ENCODE measurements around the gene RBBP4. TPM values are rescaled to one million over a fixed set of nuclear protein-coding genes. Genes with fewer than 3 reads are reported as not detected.
"Not testable (repeated sequence)": the region's sequence is repeated elsewhere in the genome, so short reads cannot be mapped to it uniquely, and the experiment has no call there.

Gene RBBP4
- total RNA-seq, 5 donors from 2014 or later (not counting 1 experiment from before 2014, with no cell fraction given) = 150 to 162 (median 158) TPM

DNA sequence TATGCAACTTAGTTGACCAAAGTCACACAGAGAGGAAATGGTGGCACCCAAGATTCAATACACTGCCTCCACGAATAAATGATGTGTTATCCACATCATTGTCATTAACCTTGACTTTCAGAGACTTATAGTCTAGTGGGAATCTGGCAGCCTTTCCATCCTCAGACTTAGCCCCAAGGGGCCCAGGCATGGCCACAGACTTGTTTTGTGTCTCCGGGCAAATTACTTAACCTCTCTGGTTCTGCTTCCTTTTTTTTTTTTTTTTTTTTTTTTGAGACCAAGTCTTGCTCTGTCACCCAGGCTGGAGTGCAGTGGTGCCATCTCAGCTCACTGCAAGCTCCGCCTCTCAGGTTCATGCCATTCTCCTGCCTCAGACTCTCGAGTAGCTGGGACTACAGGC lies 60.2 kb downstream of the RBBP4 start:
- H3K27ac ChIP-seq (ENCODE audit: low read length); H3K27ac Mint-ChIP-seq; ATAC-seq (replicated peaks in 1 of 4); H3K9me3 ChIP-seq; H3K9me3 Mint-ChIP-seq; H3K36me3 ChIP-seq (ENCODE audit: control insufficient read depth in 2 of 2, extremely low read depth in 1 of 2, insufficient read depth in 1 of 2, low read length in 1 of 2); H3K4me1 ChIP-seq (ENCODE audit: control insufficient read depth in 1 of 2, extremely low read depth in 1 of 2, insufficient read depth in 2 of 2, low read length in 2 of 2); H3K27me3 Mint-ChIP-seq; DNase-seq; H3K36me3 Mint-ChIP-seq; H3K4me1 Mint-ChIP-seq; H3K4me3 ChIP-seq (ENCODE audit: control insufficient read depth in 1 of 2, extremely low read depth in 1 of 2, low read length in 1 of 2); H3K4me3 Mint-ChIP-seq; POLR2A ChIA-PET: not testable (repeated sequence)
- CTCF ChIA-PET = interaction anchor here (0.6 to 2.4 kb wide), 6 partner anchors 8 to 191 kb away, joined by 3 to 10 read pairs (median 5); partner anchors contain the start of gene SYNC (in 1 of the 2)
- H3K27me3 ChIP-seq (replicated peaks in 1 of 2; ENCODE audit: control insufficient read depth in 2 of 2, extremely low read depth in 1 of 2, insufficient read depth in 2 of 2, low read length in 1 of 2) = peaks cover 0 to 13% of the 10 kb centered on the region in 2 experiments
- 70% methylated on average over 2 of the region's 4 CpGs for whole genome bisulfite sequencing (ENCODE audit: insufficient coverage)

DNA sequence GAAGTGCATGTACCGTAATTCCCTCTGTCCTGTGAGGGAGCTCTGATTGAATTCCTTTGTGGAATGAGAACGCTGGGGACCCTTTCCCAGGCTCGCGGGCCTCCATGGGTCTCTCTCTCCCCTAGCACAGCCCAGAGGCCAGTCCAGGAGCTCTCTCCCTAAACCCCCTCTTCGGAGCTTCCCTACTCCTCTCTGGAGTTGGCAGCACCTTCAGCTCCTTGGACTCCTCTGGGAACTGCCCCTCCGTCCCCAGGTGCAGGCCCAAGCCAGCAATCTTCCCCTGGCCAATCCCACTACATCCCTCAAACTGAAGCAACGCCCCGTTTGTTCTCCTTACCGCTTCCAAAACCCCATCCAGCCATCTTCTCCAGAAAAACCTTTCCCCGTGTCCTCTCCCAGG lies 62.1 kb downstream of the RBBP4 start:
- Mint-ChIP-seq H3K4me3 (peak overlapping the region in 1 of 3 donors; percentile 50), H3K4me1 (peaks cover 4 to 16% (median 11%) of the 10 kb centered on the region in 3 donors), H3K27ac (no peak overlapping the region), H3K9me3 (no peaks in the 10 kb centered on the region), H3K36me3 (no peaks in the 10 kb centered on the region), H3K27me3 (no peaks in the 10 kb centered on the region)
- no peak for ATAC-seq (replicated peaks in 1 of 4)
- CTCF ChIA-PET = interaction anchor here (0.6 to 2.3 kb wide), 14 partner anchors 12 to 811 kb away, joined by 3 to 20 read pairs (median 4); partner anchors contain the start of gene RBBP4 (in 1 of the 2)
- Histone ChIP-seq H3K27ac (ENCODE audit: low read length) (no peak overlapping the region), H3K36me3 (ENCODE audit: control insufficient read depth in 2 of 2, extremely low read depth in 1 of 2, insufficient read depth in 1 of 2, low read length in 1 of 2) (no peaks in the 10 kb centered on the region), H3K4me3 (ENCODE audit: control insufficient read depth in 1 of 2, extremely low read depth in 1 of 2, low read length in 1 of 2) (no peak overlapping the region), H3K27me3 (replicated peaks in 1 of 2; ENCODE audit: control insufficient read depth in 2 of 2, extremely low read depth in 1 of 2, insufficient read depth in 2 of 2, low read length in 1 of 2) (peaks cover 0 to 14% of the 10 kb centered on the region in 2 experiments), H3K9me3 (no peaks in the 10 kb centered on the region), H3K4me1 (ENCODE audit: control insufficient read depth in 1 of 2, extremely low read depth in 1 of 2, insufficient read depth in 2 of 2, low read length in 2 of 2) (peaks cover 0 to 20% of the 10 kb centered on the region in 2 experiments)
- 93% methylated on average over 10 of the region's 10 CpGs for WGBS (ENCODE audit: insufficient coverage)
- DNase-seq = no peak
- POLR2A ChIA-PET = no interaction called here

DNA sequence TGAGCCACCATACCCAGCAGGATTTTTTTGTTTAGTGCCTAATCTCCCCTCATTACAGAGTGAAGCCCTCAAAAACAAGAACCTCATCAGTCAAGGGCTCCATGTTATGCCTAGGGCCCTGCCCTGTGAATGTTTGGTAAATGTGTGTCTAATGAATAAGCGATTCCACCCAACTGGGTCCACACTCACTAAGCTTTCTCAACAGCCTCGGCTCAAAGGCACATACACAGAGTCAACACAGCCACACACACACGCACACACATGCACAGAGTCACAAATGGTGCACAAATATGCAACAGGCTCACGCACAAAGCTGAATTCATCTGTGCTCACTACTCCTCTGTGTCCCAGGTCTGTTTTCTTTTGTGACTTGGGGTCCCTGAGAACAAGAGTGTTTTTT lies 63.3 kb downstream of the RBBP4 start:
- Histone ChIP-seq H3K4me1 (ENCODE audit: control insufficient read depth in 1 of 2, extremely low read depth in 1 of 2, insufficient read depth in 2 of 2, low read length in 2 of 2) (peaks cover 0 to 20% of the 10 kb centered on the region in 2 experiments), H3K27me3 (replicated peaks in 1 of 2; ENCODE audit: control insufficient read depth in 2 of 2, extremely low read depth in 1 of 2, insufficient read depth in 2 of 2, low read length in 1 of 2) (peaks cover 0 to 22% of the 10 kb centered on the region in 2 experiments), H3K36me3 (ENCODE audit: control insufficient read depth in 2 of 2, extremely low read depth in 1 of 2, insufficient read depth in 1 of 2, low read length in 1 of 2) (no peaks in the 10 kb centered on the region), H3K9me3 (no peaks in the 10 kb centered on the region), H3K27ac (ENCODE audit: low read length) (no peak overlapping the region), H3K4me3 (ENCODE audit: control insufficient read depth in 1 of 2, extremely low read depth in 1 of 2, low read length in 1 of 2) (no peak overlapping the region)
- POLR2A ChIA-PET = interaction anchor here in 1 of 2 donors (0.6 kb wide), 1 partner anchor 458 kb away, joined by 5 read pairs; no protein-coding TSS in a partner anchor
- DNase-seq (no peak), ATAC-seq (replicated peaks in 1 of 4) (no peak)
- no peaks in the 10 kb centered on the region for H3K27me3 Mint-ChIP-seq
- no peak overlapping the region for H3K4me3 Mint-ChIP-seq
- H3K27ac Mint-ChIP-seq = no peak overlapping the region
- H3K36me3 Mint-ChIP-seq = no peaks in the 10 kb centered on the region
- CTCF ChIA-PET = no interaction called here
- no peaks in the 10 kb centered on the region for H3K9me3 Mint-ChIP-seq
- peaks cover 4 to 16% (median 11%) of the 10 kb centered on the region in 3 donors for H3K4me1 Mint-ChIP-seq
- 73% methylated on average over 2 of the region's 4 CpGs for WGBS (ENCODE audit: insufficient coverage)

DNA sequence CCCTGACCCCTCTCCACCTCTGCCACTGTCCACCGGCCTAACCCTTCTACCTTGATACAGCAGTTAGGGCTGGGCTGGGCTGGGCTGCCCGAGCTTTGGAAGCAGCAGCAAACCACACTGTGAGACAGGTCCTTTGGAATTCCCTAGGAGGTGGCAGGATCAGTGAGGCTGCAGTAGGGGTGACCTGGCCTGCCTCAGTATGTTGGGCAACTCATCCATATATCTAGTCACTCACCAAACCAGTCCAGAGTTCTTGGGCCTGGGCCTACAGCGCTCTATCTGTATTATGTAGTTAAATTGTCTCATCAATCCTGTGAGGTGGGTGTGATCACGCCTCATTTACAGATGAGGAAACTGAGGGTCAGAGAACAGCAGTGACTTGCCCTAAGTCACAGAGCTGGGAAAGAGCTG lies 64.9 kb downstream of the RBBP4 start:
- ATAC-seq (replicated peaks in 1 of 4) = no peak
- no peak overlapping the region for H3K27ac ChIP-seq (ENCODE audit: low read length)
- WGBS (ENCODE audit: insufficient coverage) = 83% methylated on average over 1 of the region's 4 CpGs
- no peaks in the 10 kb centered on the region for H3K36me3 ChIP-seq (ENCODE audit: control insufficient read depth in 2 of 2, extremely low read depth in 1 of 2, insufficient read depth in 1 of 2, low read length in 1 of 2)
- no peak for DNase-seq
- ChIA-PET POLR2A (no interaction called here), CTCF (interaction anchor here (0.5 to 0.7 kb wide), 2 partner anchors 15 to 26 kb away, joined by 3 to 4 read pairs; no protein-coding TSS in a partner anchor)
- peaks cover 0 to 20% of the 10 kb centered on the region in 2 experiments for H3K4me1 ChIP-seq (ENCODE audit: control insufficient read depth in 1 of 2, extremely low read depth in 1 of 2, insufficient read depth in 2 of 2, low read length in 2 of 2)
- H3K9me3 Mint-ChIP-seq = no peaks in the 10 kb centered on the region
- no peak overlapping the region for H3K4me3 Mint-ChIP-seq
- H3K4me1 Mint-ChIP-seq = peaks cover 4 to 16% (median 11%) of the 10 kb centered on the region in 3 donors
- no peak overlapping the region for H3K27ac Mint-ChIP-seq
- peaks cover 0 to 37% of the 10 kb centered on the region in 2 experiments for H3K27me3 ChIP-seq (replicated peaks in 1 of 2; ENCODE audit: control insufficient read depth in 2 of 2, extremely low read depth in 1 of 2, insufficient read depth in 2 of 2, low read length in 1 of 2)
- H3K36me3 Mint-ChIP-seq = no peaks in the 10 kb centered on the region
- H3K4me3 ChIP-seq (ENCODE audit: control insufficient read depth in 1 of 2, extremely low read depth in 1 of 2, low read length in 1 of 2) = no peak overlapping the region
- H3K9me3 ChIP-seq = no peaks in the 10 kb centered on the region
- H3K27me3 Mint-ChIP-seq = peaks cover 0 to 5% of the 10 kb centered on the region in 2 donors

DNA sequence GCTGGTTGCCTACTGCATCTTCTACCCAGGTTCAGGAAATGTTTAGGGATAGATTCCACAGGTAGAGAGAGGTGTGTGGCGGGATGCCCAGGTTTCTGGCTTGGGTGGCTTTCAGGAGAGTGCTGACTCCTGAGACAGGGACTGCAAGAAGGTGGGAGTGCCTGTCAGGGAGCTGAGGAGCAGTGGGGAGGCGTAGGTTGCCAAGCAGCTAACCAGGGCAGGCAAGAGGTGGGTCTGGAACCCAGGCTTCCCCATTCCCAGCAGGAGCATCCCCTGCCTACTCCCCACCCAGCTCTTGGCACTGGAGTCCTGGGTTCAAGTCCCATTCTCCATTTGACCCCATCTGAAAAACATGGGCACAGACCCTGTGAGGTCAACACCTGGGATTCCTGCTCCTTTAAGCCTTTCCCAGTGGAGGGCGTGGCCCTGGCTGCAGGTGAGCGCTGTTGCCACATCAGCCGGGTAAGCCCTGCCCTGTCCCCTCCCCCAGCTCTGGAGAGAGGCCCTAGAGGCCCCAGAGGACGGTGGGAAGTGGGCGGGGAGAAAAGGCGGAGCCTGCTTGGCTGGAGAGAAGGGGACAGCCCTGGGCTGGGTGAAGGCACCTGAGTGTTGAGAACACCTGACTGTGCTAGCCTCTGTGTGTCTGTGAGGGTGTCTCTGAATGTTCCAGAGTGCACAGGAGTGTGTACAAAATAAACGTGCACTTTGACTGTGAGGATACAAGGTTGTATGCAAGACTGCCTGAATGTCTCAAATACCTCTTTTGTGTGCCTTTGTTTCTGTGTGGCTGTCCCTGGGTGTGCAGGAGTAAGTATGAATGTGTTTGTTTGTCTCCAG lies 65.5 kb downstream of the RBBP4 start:
- Mint-ChIP-seq H3K9me3 (no peaks in the 10 kb centered on the region), H3K36me3 (no peaks in the 10 kb centered on the region), H3K27me3 (peaks cover 3 to 9% of the 10 kb centered on the region in 2 donors), H3K4me1 (peaks cover 4 to 16% (median 11%) of the 10 kb centered on the region in 3 donors), H3K27ac (no peak overlapping the region), H3K4me3 (no peak overlapping the region)
- DNase-seq (peak in 26 of 35 experiments; percentile 8 to 52 (median 24)), ATAC-seq (replicated peaks in 1 of 4) (peak in 2 of 4 experiments; percentile 50 to 69)
- 22% methylated on average over 6 of the region's 9 CpGs for WGBS (ENCODE audit: insufficient coverage)
- Histone ChIP-seq H3K27me3 (replicated peaks in 1 of 2; ENCODE audit: control insufficient read depth in 2 of 2, extremely low read depth in 1 of 2, insufficient read depth in 2 of 2, low read length in 1 of 2) (peaks cover 0 to 40% of the 10 kb centered on the region in 2 experiments), H3K4me3 (ENCODE audit: control insufficient read depth in 1 of 2, extremely low read depth in 1 of 2, low read length in 1 of 2) (no peak overlapping the region), H3K4me1 (ENCODE audit: control insufficient read depth in 1 of 2, extremely low read depth in 1 of 2, insufficient read depth in 2 of 2, low read length in 2 of 2) (peaks cover 0 to 20% of the 10 kb centered on the region in 2 experiments), H3K27ac (ENCODE audit: low read length) (no peak overlapping the region), H3K36me3 (ENCODE audit: control insufficient read depth in 2 of 2, extremely low read depth in 1 of 2, insufficient read depth in 1 of 2, low read length in 1 of 2) (no peaks in the 10 kb centered on the region), H3K9me3 (no peaks in the 10 kb centered on the region)
- ChIA-PET POLR2A (interaction anchor here in 1 of 2 donors (0.7 kb wide), 1 partner anchor 329 kb away, joined by 5 read pairs; no protein-coding TSS in a partner anchor), CTCF (interaction anchor here (0.5 to 0.7 kb wide), 2 partner anchors 15 to 27 kb away, joined by 3 to 4 read pairs; no protein-coding TSS in a partner anchor)

DNA sequence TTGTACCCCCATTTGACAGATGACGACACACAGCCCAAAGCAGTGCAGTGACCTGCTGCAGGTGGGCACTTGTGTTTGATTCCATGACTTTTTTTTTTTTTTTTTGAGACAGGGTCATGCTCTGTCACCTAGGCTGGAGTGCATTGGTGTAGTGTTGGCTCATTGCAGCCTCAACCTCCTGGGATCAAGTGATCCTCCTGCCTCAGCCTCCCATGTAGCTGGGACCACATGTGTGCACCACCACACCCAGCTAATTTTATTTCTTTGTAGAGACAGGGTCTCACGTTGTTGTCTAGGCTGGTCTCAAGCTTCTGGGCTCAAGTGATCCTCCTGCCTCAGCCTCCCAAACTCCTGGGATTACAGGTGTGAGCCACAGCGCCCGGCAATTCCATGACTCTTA lies 66.5 kb downstream of the RBBP4 start:
- WGBS (ENCODE audit: insufficient coverage) = 93% methylated on average over 4 of the region's 4 CpGs
- Mint-ChIP-seq H3K4me3 (no peak overlapping the region), H3K36me3 (no peaks in the 10 kb centered on the region), H3K9me3 (no peaks in the 10 kb centered on the region), H3K27ac (no peak overlapping the region), H3K27me3 (peaks cover 11 to 16% of the 10 kb centered on the region in 2 donors), H3K4me1 (peaks cover 4 to 12% (median 9%) of the 10 kb centered on the region in 3 donors)
- ATAC-seq (replicated peaks in 1 of 4) = no peak
- no peaks in the 10 kb centered on the region for H3K9me3 ChIP-seq
- H3K4me3 ChIP-seq (ENCODE audit: control insufficient read depth in 1 of 2, extremely low read depth in 1 of 2, low read length in 1 of 2) = no peak overlapping the region
- POLR2A ChIA-PET = interaction anchor here in 1 of 2 donors (0.7 kb wide), 1 partner anchor 328 kb away, joined by 5 read pairs; no protein-coding TSS in a partner anchor
- peaks cover 0 to 12% of the 10 kb centered on the region in 2 experiments for H3K4me1 ChIP-seq (ENCODE audit: control insufficient read depth in 1 of 2, extremely low read depth in 1 of 2, insufficient read depth in 2 of 2, low read length in 2 of 2)
- peaks cover 0 to 42% of the 10 kb centered on the region in 2 experiments for H3K27me3 ChIP-seq (replicated peaks in 1 of 2; ENCODE audit: control insufficient read depth in 2 of 2, extremely low read depth in 1 of 2, insufficient read depth in 2 of 2, low read length in 1 of 2)
- CTCF ChIA-PET = interaction anchor here in 1 of 2 donors (0.5 kb wide), 1 partner anchor 1760 kb away, joined by 4 read pairs; no protein-coding TSS in a partner anchor
- DNase-seq = no peak
- no peaks in the 10 kb centered on the region for H3K36me3 ChIP-seq (ENCODE audit: control insufficient read depth in 2 of 2, extremely low read depth in 1 of 2, insufficient read depth in 1 of 2, low read length in 1 of 2)
- H3K27ac ChIP-seq (ENCODE audit: low read length) = no peak overlapping the region
